OCI-LY1 (cell line): ENCODE data around the gene CD58.
"Not testable (repeated sequence)": the region's sequence is repeated elsewhere in the genome, so short reads cannot be mapped to it uniquely, and the experiment has no call there.

Source experiments
- CTCF ChIP-seq: fragments of 200-600 bp; sonication (generic), shearing (Covaris generic); IDR thresholded peaks from 2 replicates; pipeline ENCODE4 v1.5.1; 2017; ENCODE audit warnings: mild to moderate bottlenecking, antibody characterized with exemption, low read length, moderate library complexity, mixed read lengths
- EZH2 ChIP-seq: fragments of 200-600 bp; sonication (generic), shearing (Covaris generic); IDR thresholded peaks from 2 replicates; pipeline ENCODE4 v1.8.0; 2017; ENCODE audit warnings: borderline replicate concordance, mixed run types, mild to moderate bottlenecking, antibody characterized with exemption, low read length, moderate library complexity, mixed read lengths

- TF ChIP-seq CTCF, EZH2: not testable (repeated sequence)
These were observed 33.6 kb upstream of the CD58 start for GRCh38 chr1:116604408-116604807.
